K562 (cell line): ENCODE results near the gene GLIS2. TPM values are rescaled to one million over a fixed set of nuclear protein-coding genes. Genes with fewer than 3 reads are reported as not detected.

Experiments
- ATAC-seq: fragments of 200-7000 bp; cut with Tn5 transposase; 3 replicates; pipeline ENCODE4 v1.9.1; 2020; ENCODE audit warnings: moderate library complexity
- BruUV-seq: library from RNA; stranded (reverse); fragments of 400-500 nt; replicated peaks from 2 replicates; lab custom pipeline; 2021; lab: Mats Ljungman, UMichigan
- CTCF ChIA-PET: fragments of 300-600 bp; formaldehyde crosslinking; extraction: SDS; loops from one replicate; lab custom pipeline; 2021; ENCODE audit warnings: low intra/inter-chr PET ratio; lab: Yijun Ruan, JAX
- POLR2A ChIA-PET: fragments of 300-600, 350-650 bp; sonication (Branson Sonifier 250); formaldehyde crosslinking; extraction: SDS; loops from one replicate; lab custom pipeline; 2021; ENCODE audit warnings: antibody characterized with exemption, inconsistent platforms; lab: Yijun Ruan, JAX
- DNase-seq, 4 experiments: peaks; one replicate each; pipeline versions ENCODE4 v3.0.0 to v3.0.0-alpha.2; 2011 to 2018; ENCODE audit warnings: low spot score in 3 of 4, mixed read lengths in 3 of 4; ENCODE audit errors: extremely low read depth in 1 of 4
- FAIRE-seq: peaks from 2 replicates; lab custom pipeline; 2011; peaks lifted over from hg19 to GRCh38; lab: Jason Lieb, UNC
- H2AFZ ChIP-seq: 2 replicates; pipeline ENCODE4 v1.6.0; 2011; ENCODE audit warnings: low read depth, low read length, control low read depth, inconsistent platforms
- H3K27ac ChIP-seq: fragments of 200-600 bp; 3 replicates; pipeline ENCODE4 v1.8.0; 2011; ENCODE audit warnings: low read depth, mild to moderate bottlenecking, control low read depth, inconsistent platforms, low read length, moderate library complexity, mixed read lengths; ENCODE audit errors: extremely low read depth
- H3K27me3 ChIP-seq, 2 experiments: fragments of 300-600 bp in 1 of 2; 2 replicates in 1 of 2; 3 replicates in 1 of 2; pipeline versions ENCODE4 v1.6.0 to v1.8.0; 2011; ENCODE audit warnings: inconsistent platforms in 2 of 2, low read length in 2 of 2, mild to moderate bottlenecking in 1 of 2, mixed read lengths in 1 of 2, moderate library complexity in 1 of 2; ENCODE audit not compliant: control insufficient read depth in 2 of 2, insufficient read depth in 2 of 2
- H3K36me3 ChIP-seq: fragments of 300-600 bp; 3 replicates; pipeline ENCODE4 v1.8.0; 2011; ENCODE audit warnings: mild to moderate bottlenecking, low read length, inconsistent platforms; ENCODE audit not compliant: control insufficient read depth, insufficient read depth
- H3K4me1 ChIP-seq, 2 experiments: fragments of 200-600 bp in 1 of 2; replicated peaks in 1 of 2; 2 replicates in 1 of 2; 3 replicates in 1 of 2; pipeline versions ENCODE4 v1.5.1 to v1.8.0; 2011; ENCODE audit warnings: inconsistent platforms in 2 of 2, low read length in 2 of 2, mild to moderate bottlenecking in 1 of 2, mixed read lengths in 1 of 2, moderate library complexity in 1 of 2; ENCODE audit not compliant: control insufficient read depth in 2 of 2, insufficient read depth in 2 of 2
- H3K4me2 ChIP-seq: 2 replicates; pipeline ENCODE4 v1.6.1; 2011; ENCODE audit warnings: low read length, control low read depth, inconsistent platforms, mixed read lengths; ENCODE audit not compliant: insufficient read depth
- H3K4me3 ChIP-seq: fragments of 200-600 bp; sonication (generic), shearing (Covaris generic); 2 replicates; pipeline ENCODE4 v1.5.1; 2016; ENCODE audit warnings: control low read depth, inconsistent platforms
- H3K79me2 ChIP-seq: fragments of 200-600 bp; 3 replicates; pipeline ENCODE4 v1.8.0; 2011; ENCODE audit warnings: low read length, inconsistent platforms; ENCODE audit not compliant: control insufficient read depth, insufficient read depth
- H3K9ac ChIP-seq, 2 experiments: 2 replicates each; pipeline versions ENCODE4 v1.6.0 to v1.6.1; 2011; ENCODE audit warnings: low read depth in 2 of 2, low read length in 2 of 2, control low read depth in 1 of 2, inconsistent platforms in 1 of 2, mild to moderate bottlenecking in 1 of 2, mixed read lengths in 1 of 2; ENCODE audit not compliant: insufficient read depth in 1 of 2
- H3K9me1 ChIP-seq: one replicate; pipeline ENCODE4 v1.6.0; 2011; ENCODE audit warnings: inconsistent platforms, mild to moderate bottlenecking, low read length, moderate library complexity; ENCODE audit not compliant: control insufficient read depth, insufficient read depth
- H3K9me3 ChIP-seq: replicated peaks from 2 replicates; pipeline ENCODE4 v1.5.1; 2011; ENCODE audit warnings: low read depth, low read length, inconsistent platforms; ENCODE audit not compliant: control insufficient read depth, insufficient read depth
- H4K20me1 ChIP-seq: replicated peaks from 2 replicates; pipeline ENCODE4 v1.6.1; 2011; ENCODE audit warnings: low read length, inconsistent platforms, mixed read lengths; ENCODE audit not compliant: control insufficient read depth, insufficient read depth
- ARHGAP35 ChIP-seq: fragments of 450-650 bp; IDR thresholded peaks from 2 replicates; pipeline ENCODE4 v1.6.1; 2018; ENCODE audit not compliant: partially characterized antibody
- NCOR1 ChIP-seq: fragments of 450-650 bp; IDR thresholded peaks from 2 replicates; pipeline ENCODE4 v1.6.1; 2016; ENCODE audit warnings: mild to moderate bottlenecking, moderate library complexity
- YBX1 ChIP-seq: fragments of 450-650 bp; IDR thresholded peaks from 2 replicates; pipeline ENCODE4 v1.7.1; 2016; ENCODE audit warnings: mild to moderate bottlenecking
- WGBS: fragments of 100-300 bp; shearing (Covaris generic); methylation state at CpG from one replicate; pipeline ENCODE4 v1.1.6; 2016; ENCODE audit warnings: low coverage, mixed read lengths; ENCODE audit not compliant: insufficient coverage; ENCODE audit errors: missing lambda C conversion rate; 5-methylcytosine and 5-hydroxymethylcytosine counted together
- in situ Hi-C: fragments of 300-500 bp; cut with MboI; formaldehyde crosslinking; loops from 4 replicates; pipeline ENCODE4 v1.15.0; 2018; ENCODE audit warnings: inconsistent platforms, mixed read lengths
- intact Hi-C: fragments of 100-400 bp; cut with micrococcal nuclease; formaldehyde crosslinking; loops from 2 replicates; pipeline ENCODE4 v1.14.2; 2022
- polyA plus RNA-seq, 8 experiments: library from polyadenylated mRNA; depleted of rRNA in 4 of 8; stranded (reverse) in 5 of 8; unstranded in 3 of 8; fragments of >200 nt; fragmentation: Nextera tagmentation in 2 of 8; fragmentation: Illumina TruSeq in 1 of 8; extraction: Ambion mirVana in 2 of 8; extraction: Trizol in 1 of 8; gene quantifications; 2 replicates each; pipeline versions ENCODE4 v1.2.1 to v1.2.3, GENCODE V29; 2011 to 2014; ENCODE audit warnings: inconsistent platforms in 1 of 8, missing spikeins in 1 of 8
- total RNA-seq, 7 experiments: library from RNA; depleted of rRNA in 6 of 7; stranded (reverse); fragments of >200 nt in 6 of 7; fragmentation: Illumina TruSeq in 2 of 7; extraction: Trizol in 2 of 7; gene quantifications; 2 replicates each; pipeline versions ENCODE4 v1.2.1 to v1.2.3, GENCODE V29; 2011 to 2021; ENCODE audit warnings: low replicate concordance in 1 of 7
- TF ChIP-seq, protein P1 (sequence below): fragments of 450-650 bp; IDR thresholded peaks from 2 replicates; pipeline ENCODE4 v1.6.1; 2016; ENCODE audit warnings: mild to moderate bottlenecking, moderate library complexity
- TF ChIP-seq, protein P2 (sequence below): fragments of 450-650 bp; formaldehyde crosslinking; IDR thresholded peaks from 2 replicates; pipeline ENCODE4 v1.4.0; 2020; ENCODE audit warnings: mild to moderate bottlenecking, moderate library complexity

GLIS2 gene
- total and polyA plus RNA-seq, 9 of the 15 experiments (the other 6 are each of a cell fraction or from before 2014, with no cell fraction given) = 0.10 to 9.0 (median 0.57) TPM

DNA sequence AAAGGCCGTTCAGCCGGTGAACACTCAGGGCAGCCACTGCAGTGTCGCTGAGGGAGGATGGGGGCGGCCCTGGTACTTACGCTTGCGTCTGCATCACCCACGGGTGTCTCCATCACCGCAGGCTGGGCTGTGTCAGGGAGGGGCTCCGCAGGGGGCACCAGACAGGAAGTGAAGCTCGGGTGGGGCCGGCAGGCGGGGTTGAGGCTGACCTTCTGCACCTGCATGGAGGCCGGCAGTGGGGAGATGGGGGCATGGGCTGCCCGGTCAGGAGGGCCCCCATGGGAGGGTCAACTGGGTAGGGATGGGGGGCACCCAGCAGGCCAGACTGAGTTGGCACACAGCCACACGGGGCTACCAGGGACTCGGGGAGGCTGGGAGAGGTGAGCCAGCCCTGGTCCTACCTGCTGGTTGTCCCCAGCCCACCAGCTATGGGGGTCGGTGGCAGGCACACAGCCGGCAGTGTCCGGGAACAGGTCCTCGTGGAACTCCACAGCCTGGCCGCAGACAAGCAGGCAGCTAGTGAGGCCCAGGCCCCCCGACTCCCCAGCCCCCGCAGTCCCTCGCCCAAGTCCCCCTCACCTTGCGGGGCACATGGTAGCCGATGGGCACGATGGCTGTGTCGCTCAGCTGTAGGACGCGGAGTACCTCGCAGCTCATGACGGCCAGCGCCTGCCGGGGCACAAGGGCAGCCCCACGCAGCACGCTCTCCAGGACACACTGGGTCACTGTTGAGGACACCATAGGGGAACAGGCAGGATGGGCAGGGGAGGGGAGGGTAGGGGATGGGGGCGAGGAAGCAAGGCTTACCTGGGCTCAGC lies 48.5 kb downstream of the GLIS2 start:
- intact Hi-C loops = no loop called here
- Histone ChIP-seq H4K20me1 (0 out of 2 replicates have a peak, but pooled peaks cover 2% of the 10 kb centered on the region), H2AFZ (no peak overlapping the region), H3K9ac (no peak overlapping the region), H3K27ac (no peak overlapping the region), H3K9me1 (no peaks in the 10 kb centered on the region), H3K4me2 (no peak overlapping the region), H3K4me3 (no peak overlapping the region), H3K27me3 (no peaks in the 10 kb centered on the region), H3K36me3 (peaks cover 48% of the 10 kb centered on the region; the same call in 2 of the 3 replicates), H3K79me2 (no peaks in the 10 kb centered on the region), H3K4me1 (peaks cover 1 to 61% of the 10 kb centered on the region in 2 experiments; a peak in 3 of 5 replicates), H3K9me3 (no peaks in the 10 kb centered on the region)
- no peak for ATAC-seq
- WGBS = 90% methylated on average over 27 of the region's 37 CpGs
- POLR2A ChIA-PET = interaction anchor here (0.6 kb wide), 1 partner anchor 105 kb away, joined by 3 read pairs; no protein-coding TSS in a partner anchor
- in situ Hi-C loops = loop anchor here (5.0 kb wide), 1 partner anchor 38 kb away; no protein-coding TSS in a partner anchor
- BruUV-seq = no TSS peak
- CTCF ChIA-PET = interaction anchor here (0.6 kb wide), 1 partner anchor 79 kb away, joined by 5 read pairs; no protein-coding TSS in a partner anchor
- no peak for FAIRE-seq
- no peak for DNase-seq
- no peak for TF ChIP-seq YBX1
- no peak for TF ChIP-seq NCOR1
- no peak for TF ChIP-seq ARHGAP35
- TF ChIP-seq, protein P1, sequence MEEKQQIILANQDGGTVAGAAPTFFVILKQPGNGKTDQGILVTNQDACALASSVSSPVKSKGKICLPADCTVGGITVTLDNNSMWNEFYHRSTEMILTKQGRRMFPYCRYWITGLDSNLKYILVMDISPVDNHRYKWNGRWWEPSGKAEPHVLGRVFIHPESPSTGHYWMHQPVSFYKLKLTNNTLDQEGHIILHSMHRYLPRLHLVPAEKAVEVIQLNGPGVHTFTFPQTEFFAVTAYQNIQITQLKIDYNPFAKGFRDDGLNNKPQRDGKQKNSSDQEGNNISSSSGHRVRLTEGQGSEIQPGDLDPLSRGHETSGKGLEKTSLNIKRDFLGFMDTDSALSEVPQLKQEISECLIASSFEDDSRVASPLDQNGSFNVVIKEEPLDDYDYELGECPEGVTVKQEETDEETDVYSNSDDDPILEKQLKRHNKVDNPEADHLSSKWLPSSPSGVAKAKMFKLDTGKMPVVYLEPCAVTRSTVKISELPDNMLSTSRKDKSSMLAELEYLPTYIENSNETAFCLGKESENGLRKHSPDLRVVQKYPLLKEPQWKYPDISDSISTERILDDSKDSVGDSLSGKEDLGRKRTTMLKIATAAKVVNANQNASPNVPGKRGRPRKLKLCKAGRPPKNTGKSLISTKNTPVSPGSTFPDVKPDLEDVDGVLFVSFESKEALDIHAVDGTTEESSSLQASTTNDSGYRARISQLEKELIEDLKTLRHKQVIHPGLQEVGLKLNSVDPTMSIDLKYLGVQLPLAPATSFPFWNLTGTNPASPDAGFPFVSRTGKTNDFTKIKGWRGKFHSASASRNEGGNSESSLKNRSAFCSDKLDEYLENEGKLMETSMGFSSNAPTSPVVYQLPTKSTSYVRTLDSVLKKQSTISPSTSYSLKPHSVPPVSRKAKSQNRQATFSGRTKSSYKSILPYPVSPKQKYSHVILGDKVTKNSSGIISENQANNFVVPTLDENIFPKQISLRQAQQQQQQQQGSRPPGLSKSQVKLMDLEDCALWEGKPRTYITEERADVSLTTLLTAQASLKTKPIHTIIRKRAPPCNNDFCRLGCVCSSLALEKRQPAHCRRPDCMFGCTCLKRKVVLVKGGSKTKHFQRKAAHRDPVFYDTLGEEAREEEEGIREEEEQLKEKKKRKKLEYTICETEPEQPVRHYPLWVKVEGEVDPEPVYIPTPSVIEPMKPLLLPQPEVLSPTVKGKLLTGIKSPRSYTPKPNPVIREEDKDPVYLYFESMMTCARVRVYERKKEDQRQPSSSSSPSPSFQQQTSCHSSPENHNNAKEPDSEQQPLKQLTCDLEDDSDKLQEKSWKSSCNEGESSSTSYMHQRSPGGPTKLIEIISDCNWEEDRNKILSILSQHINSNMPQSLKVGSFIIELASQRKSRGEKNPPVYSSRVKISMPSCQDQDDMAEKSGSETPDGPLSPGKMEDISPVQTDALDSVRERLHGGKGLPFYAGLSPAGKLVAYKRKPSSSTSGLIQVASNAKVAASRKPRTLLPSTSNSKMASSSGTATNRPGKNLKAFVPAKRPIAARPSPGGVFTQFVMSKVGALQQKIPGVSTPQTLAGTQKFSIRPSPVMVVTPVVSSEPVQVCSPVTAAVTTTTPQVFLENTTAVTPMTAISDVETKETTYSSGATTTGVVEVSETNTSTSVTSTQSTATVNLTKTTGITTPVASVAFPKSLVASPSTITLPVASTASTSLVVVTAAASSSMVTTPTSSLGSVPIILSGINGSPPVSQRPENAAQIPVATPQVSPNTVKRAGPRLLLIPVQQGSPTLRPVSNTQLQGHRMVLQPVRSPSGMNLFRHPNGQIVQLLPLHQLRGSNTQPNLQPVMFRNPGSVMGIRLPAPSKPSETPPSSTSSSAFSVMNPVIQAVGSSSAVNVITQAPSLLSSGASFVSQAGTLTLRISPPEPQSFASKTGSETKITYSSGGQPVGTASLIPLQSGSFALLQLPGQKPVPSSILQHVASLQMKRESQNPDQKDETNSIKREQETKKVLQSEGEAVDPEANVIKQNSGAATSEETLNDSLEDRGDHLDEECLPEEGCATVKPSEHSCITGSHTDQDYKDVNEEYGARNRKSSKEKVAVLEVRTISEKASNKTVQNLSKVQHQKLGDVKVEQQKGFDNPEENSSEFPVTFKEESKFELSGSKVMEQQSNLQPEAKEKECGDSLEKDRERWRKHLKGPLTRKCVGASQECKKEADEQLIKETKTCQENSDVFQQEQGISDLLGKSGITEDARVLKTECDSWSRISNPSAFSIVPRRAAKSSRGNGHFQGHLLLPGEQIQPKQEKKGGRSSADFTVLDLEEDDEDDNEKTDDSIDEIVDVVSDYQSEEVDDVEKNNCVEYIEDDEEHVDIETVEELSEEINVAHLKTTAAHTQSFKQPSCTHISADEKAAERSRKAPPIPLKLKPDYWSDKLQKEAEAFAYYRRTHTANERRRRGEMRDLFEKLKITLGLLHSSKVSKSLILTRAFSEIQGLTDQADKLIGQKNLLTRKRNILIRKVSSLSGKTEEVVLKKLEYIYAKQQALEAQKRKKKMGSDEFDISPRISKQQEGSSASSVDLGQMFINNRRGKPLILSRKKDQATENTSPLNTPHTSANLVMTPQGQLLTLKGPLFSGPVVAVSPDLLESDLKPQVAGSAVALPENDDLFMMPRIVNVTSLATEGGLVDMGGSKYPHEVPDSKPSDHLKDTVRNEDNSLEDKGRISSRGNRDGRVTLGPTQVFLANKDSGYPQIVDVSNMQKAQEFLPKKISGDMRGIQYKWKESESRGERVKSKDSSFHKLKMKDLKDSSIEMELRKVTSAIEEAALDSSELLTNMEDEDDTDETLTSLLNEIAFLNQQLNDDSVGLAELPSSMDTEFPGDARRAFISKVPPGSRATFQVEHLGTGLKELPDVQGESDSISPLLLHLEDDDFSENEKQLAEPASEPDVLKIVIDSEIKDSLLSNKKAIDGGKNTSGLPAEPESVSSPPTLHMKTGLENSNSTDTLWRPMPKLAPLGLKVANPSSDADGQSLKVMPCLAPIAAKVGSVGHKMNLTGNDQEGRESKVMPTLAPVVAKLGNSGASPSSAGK = no peak
- TF ChIP-seq, protein P2, sequence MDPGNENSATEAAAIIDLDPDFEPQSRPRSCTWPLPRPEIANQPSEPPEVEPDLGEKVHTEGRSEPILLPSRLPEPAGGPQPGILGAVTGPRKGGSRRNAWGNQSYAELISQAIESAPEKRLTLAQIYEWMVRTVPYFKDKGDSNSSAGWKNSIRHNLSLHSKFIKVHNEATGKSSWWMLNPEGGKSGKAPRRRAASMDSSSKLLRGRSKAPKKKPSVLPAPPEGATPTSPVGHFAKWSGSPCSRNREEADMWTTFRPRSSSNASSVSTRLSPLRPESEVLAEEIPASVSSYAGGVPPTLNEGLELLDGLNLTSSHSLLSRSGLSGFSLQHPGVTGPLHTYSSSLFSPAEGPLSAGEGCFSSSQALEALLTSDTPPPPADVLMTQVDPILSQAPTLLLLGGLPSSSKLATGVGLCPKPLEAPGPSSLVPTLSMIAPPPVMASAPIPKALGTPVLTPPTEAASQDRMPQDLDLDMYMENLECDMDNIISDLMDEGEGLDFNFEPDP (CRISPR knock-in tag) = no peak
